ENCODE results near the gene S100A2.

Gene S100A2

DNA sequence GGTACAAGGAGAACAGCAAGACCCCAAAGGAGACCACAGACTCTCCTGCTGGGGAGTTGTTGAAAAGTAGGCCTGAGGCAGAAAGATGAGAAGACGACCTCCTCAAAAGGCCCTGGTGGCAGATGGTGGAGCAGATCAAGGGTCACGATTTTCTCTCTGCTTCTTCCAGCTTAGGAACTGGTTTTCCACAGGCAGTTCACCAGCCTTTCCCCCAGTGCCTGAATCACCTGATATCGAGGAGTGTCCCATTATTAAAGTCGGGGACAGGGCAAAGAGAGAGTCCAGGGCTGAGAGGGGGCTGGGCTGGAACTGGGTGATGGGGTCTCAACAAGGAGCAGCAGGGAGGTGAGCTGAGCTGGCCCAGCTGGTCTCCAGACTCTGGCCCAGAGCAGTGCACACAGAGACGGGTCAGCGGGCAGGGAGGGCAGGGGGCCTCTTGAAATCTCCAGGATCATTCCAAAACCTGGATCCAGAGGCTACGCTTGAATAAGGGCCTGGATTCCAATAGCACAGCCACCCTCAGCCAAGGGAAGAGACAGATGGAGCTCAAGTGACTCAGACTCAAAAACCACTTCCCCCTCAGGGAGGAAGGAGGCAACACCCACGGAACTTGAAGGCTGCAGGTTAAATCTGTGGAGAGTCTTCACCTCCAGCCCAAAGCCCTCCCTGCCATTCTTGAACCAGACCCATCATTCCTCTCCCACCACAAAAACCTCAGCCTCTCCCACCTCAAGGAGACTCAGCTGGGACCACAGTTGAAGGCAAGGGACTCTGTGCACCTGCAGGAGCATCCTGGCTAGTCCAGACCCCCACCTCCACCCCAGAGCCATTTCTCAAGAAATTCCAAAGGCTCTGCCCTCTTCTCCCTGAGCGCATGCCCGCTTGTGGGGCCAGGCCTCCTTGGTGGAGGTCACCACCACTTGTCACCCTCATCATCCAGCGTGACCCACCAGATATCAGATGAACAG, 25.0 kb downstream of the S100A2 start, which contains the start of gene S100A5:
Gene S100A5 (minus strand): TSS at position 541 of the 968 bp plus-strand sequence. CDS start 743 bp downstream, outside the sequence.
- TF ChIP-seq, protein P1, sequence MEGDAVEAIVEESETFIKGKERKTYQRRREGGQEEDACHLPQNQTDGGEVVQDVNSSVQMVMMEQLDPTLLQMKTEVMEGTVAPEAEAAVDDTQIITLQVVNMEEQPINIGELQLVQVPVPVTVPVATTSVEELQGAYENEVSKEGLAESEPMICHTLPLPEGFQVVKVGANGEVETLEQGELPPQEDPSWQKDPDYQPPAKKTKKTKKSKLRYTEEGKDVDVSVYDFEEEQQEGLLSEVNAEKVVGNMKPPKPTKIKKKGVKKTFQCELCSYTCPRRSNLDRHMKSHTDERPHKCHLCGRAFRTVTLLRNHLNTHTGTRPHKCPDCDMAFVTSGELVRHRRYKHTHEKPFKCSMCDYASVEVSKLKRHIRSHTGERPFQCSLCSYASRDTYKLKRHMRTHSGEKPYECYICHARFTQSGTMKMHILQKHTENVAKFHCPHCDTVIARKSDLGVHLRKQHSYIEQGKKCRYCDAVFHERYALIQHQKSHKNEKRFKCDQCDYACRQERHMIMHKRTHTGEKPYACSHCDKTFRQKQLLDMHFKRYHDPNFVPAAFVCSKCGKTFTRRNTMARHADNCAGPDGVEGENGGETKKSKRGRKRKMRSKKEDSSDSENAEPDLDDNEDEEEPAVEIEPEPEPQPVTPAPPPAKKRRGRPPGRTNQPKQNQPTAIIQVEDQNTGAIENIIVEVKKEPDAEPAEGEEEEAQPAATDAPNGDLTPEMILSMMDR (IDR thresholded peaks at IDR 0.05): no peak
- no peaks in the 10 kb centered on the region for H3K36me3 ChIP-seq (ENCODE audit: control insufficient read depth, insufficient read depth, low read length)
- H2AFZ ChIP-seq: no peak within 1 kb of the TSS
- no peaks in the 10 kb centered on the region for H3K79me2 ChIP-seq
- no peak within 1 kb of the TSS for H3K4me3 ChIP-seq (ENCODE audit: low read depth, low read length)
- H3K9me3 ChIP-seq (ENCODE audit: control insufficient read depth, low read length): no peaks in the 10 kb centered on the region
- H3K9ac ChIP-seq: no peak within 1 kb of the TSS
- H3K27me3 ChIP-seq (ENCODE audit: control insufficient read depth, insufficient read depth, low read length): no peaks in the 10 kb centered on the region
- H3K4me2 ChIP-seq (ENCODE audit: low read length): no peak within 1 kb of the TSS
- H3K4me1 ChIP-seq: peaks cover 4% of the 10 kb centered on the region
- H3K27ac ChIP-seq: no peak within 1 kb of the TSS

DNA sequence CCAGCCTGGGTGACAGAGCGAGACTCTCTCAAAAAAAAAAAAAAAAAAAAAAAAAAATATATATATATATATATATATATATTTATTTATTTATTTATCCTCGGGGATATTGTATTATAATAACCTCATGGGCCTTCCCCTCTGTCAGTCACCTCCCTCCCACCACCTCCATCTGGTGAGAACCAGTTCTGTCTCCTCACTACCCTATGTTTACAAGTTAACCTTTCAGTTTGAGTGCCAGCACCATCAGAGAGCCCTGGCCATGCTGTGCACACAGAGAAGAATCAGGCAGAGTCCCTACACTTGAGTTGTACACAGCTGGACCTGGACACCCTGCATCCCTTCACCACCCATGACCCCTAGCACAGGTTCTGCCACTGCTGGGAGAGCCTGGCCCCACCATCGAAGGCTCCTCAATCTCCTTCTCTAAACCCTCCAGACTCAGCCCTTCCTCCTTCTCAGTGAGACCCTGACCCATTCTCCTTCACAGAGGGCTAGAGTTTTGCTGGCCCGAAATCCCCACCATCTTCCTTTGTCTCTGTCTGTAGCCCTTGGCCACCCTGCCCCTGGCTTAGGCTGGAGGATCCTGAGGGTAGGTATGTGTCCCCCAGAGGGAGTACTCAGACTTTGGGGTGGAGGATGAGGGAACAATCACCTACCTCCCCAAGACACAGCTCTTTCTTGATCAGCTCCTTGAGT, 26.1 kb downstream of the S100A2 start:
- TF ChIP-seq, protein P1 (IDR thresholded peaks at IDR 0.05): no peak
- H3K4me1 ChIP-seq: peaks cover 4% of the 10 kb centered on the region

DNA sequence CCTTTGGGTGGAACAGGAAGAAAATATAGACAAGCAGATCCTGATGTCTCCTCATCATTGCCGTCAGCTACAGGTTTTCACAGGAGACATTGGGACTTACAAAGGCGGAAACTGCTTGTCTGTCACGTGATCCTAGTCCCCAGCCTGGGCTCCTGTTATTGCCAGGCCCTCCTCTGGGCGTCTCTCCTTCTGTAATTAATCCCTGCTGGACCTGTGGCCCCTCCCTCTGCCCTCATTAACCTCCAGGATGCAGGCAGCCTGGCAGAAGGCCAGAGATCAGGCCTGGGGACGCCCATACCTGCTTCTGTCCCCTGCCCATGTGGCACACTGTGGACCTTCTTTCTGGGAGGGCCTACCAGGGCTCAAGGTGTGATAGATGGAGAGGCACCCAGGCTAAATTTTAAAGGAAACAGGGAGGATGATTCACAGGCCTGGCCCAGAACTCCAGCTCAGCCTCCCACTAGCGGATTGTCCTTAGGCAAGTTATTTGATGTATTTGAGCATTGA, 27.3 kb downstream of the S100A2 start:
- H3K79me2 ChIP-seq: no peaks in the 10 kb centered on the region
- H3K9me3 ChIP-seq (ENCODE audit: control insufficient read depth, low read length): no peaks in the 10 kb centered on the region
- TF ChIP-seq, protein P1 (IDR thresholded peaks at IDR 0.05): no peak
- no peak overlapping the region for H3K27ac ChIP-seq
- H2AFZ ChIP-seq: no peak overlapping the region
- peaks cover 4% of the 10 kb centered on the region for H3K4me1 ChIP-seq
- H3K36me3 ChIP-seq (ENCODE audit: control insufficient read depth, insufficient read depth, low read length): no peaks in the 10 kb centered on the region
- H3K9ac ChIP-seq: no peak overlapping the region
- H3K27me3 ChIP-seq (ENCODE audit: control insufficient read depth, insufficient read depth, low read length): no peaks in the 10 kb centered on the region
- no peak overlapping the region for H3K4me3 ChIP-seq (ENCODE audit: low read depth, low read length)
- H3K4me2 ChIP-seq (ENCODE audit: low read length): no peak overlapping the region

More for the DNA sequence above, 26.1 kb downstream of the S100A2 start:
- Histone ChIP-seq H3K27ac (no peak overlapping the region), H3K4me3 (ENCODE audit: low read depth, low read length) (no peak overlapping the region), H3K79me2 (no peaks in the 10 kb centered on the region), H3K4me2 (ENCODE audit: low read length) (no peak overlapping the region), H3K9ac (no peak overlapping the region), H3K27me3 (ENCODE audit: control insufficient read depth, insufficient read depth, low read length) (no peaks in the 10 kb centered on the region), H3K9me3 (ENCODE audit: control insufficient read depth, low read length) (no peaks in the 10 kb centered on the region), H2AFZ (no peak overlapping the region), H3K36me3 (ENCODE audit: control insufficient read depth, insufficient read depth, low read length) (no peaks in the 10 kb centered on the region)

DNA sequence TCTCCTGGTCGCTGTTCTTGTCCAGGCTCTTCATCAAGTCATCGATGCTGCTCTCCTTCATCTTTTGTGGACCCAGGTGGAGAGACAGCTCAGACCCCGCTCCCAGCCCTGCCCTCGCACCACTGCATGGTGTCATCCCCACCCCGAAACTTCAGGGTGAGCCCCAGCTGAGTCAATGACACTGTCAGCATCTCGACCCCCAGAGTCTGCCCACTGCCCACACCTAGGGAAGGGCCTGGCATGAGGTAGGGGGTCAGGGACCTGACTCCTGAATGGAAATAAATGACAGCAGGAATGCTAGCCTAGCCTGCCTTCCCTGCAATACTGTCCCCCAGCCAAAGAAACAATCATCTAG, 28.3 kb downstream of the S100A2 start:
- peaks cover 4% of the 10 kb centered on the region for H3K4me1 ChIP-seq
- H3K27ac ChIP-seq: no peak overlapping the region
- H3K9ac ChIP-seq: no peak overlapping the region
- H3K9me3 ChIP-seq (ENCODE audit: control insufficient read depth, low read length): no peaks in the 10 kb centered on the region
- no peak overlapping the region for H3K4me2 ChIP-seq (ENCODE audit: low read length)
- H2AFZ ChIP-seq: no peak overlapping the region
- no peak overlapping the region for H3K4me3 ChIP-seq (ENCODE audit: low read depth, low read length)
- no peaks in the 10 kb centered on the region for H3K79me2 ChIP-seq
- TF ChIP-seq, protein P1 (IDR thresholded peaks at IDR 0.05): no peak
- H3K36me3 ChIP-seq (ENCODE audit: control insufficient read depth, insufficient read depth, low read length): no peaks in the 10 kb centered on the region
- H3K27me3 ChIP-seq (ENCODE audit: control insufficient read depth, insufficient read depth, low read length): no peaks in the 10 kb centered on the region
